B cell (primary cell): ENCODE results near the gene MYL6B. TPM values are rescaled to one million over a fixed set of nuclear protein-coding genes. Genes with fewer than 3 reads are reported as not detected.

ENCODE experiments used
- ATAC-seq: fragments of 200-7000 bp; cut with Tn5 transposase; one replicate; pipeline ENCODE4 v1.10.0; 2021; ENCODE audit warnings: low read depth, mild to moderate bottlenecking, moderate number of reproducible peaks, moderate library complexity
- CTCF ChIA-PET: fragments of 350-600 bp; sonication (Branson Sonifier 250); formaldehyde crosslinking; loops from one replicate; lab custom pipeline; 2021; ENCODE audit warnings: antibody characterized with exemption, inconsistent platforms; lab: Charles Lee
- POLR2A ChIA-PET: fragments of 350-600 bp; sonication (Branson Sonifier 250); formaldehyde crosslinking; loops from one replicate; lab custom pipeline; 2021; ENCODE audit warnings: antibody characterized with exemption; lab: Charles Lee
- DNase-seq: peaks from one replicate; pipeline ENCODE4 v3.0.0; 2013
- H2AFZ ChIP-seq: 2 replicates; pipeline ENCODE4 v1.6.1; 2012; ENCODE audit warnings: mild to moderate bottlenecking, low read depth, low read length; ENCODE audit not compliant: insufficient read depth, poor library complexity, severe bottlenecking
- H3K27ac ChIP-seq, 2 donors: 1 replicate in 1 of 2; 2 replicates in 1 of 2; pipeline ENCODE4 v1.5.1; 2012 to 2013; ENCODE audit warnings: low read length in 2 of 2, mild to moderate bottlenecking in 2 of 2, moderate library complexity in 1 of 2
- H3K27me3 ChIP-seq, 4 experiments: fragments of 200-600 bp in 1 of 4; sonication (generic) in 1 of 4; replicated peaks in 1 of 4; 1 replicate in 2 of 4; 2 replicates in 2 of 4; pipeline versions ENCODE4 v1.6.1 to v1.7.0; 2013 to 2016; ENCODE audit warnings: low read length in 3 of 4, mild to moderate bottlenecking in 2 of 4, mixed read lengths in 1 of 4, moderate library complexity in 1 of 4; ENCODE audit not compliant: insufficient read depth in 4 of 4, control insufficient read depth in 3 of 4; ENCODE audit errors: control extremely low read depth in 1 of 4
- H3K36me3 ChIP-seq, 2 experiments: replicated peaks in 1 of 2; 1 replicate in 1 of 2; 2 replicates in 1 of 2; pipeline versions ENCODE4 v1.6.1 to v1.7.1; 2013; ENCODE audit warnings: low read length in 1 of 2; ENCODE audit not compliant: insufficient read depth in 2 of 2, control insufficient read depth in 1 of 2; ENCODE audit errors: control extremely low read depth in 1 of 2, extremely low read depth in 1 of 2
- H3K4me1 ChIP-seq, 2 donors: fragments of 200-600 bp in 1 of 2; sonication (generic) in 1 of 2; 1 replicate in 1 of 2; 2 replicates in 1 of 2; pipeline versions ENCODE4 v1.5.1 to v1.6.1; 2013 to 2017; ENCODE audit warnings: low read length in 2 of 2; ENCODE audit not compliant: control insufficient read depth in 2 of 2, insufficient read depth in 2 of 2
- H3K4me2 ChIP-seq: replicated peaks from 2 replicates; pipeline ENCODE3; 2012; ENCODE audit warnings: mild to moderate bottlenecking, low read depth, low read length; ENCODE audit not compliant: poor library complexity, severe bottlenecking
- H3K4me3 ChIP-seq, 5 experiments: fragments of 200-600 bp in 1 of 5; sonication (generic) in 1 of 5; 1 replicate in 3 of 5; 2 replicates in 2 of 5; pipeline versions ENCODE4 v1.5.1 to v1.7.0; 2011 to 2016; ENCODE audit warnings: low read length in 4 of 5, mild to moderate bottlenecking in 4 of 5, low read depth in 2 of 5, control low read depth in 1 of 5, moderate library complexity in 1 of 5; ENCODE audit not compliant: insufficient read depth in 1 of 5; ENCODE audit errors: control extremely low read depth in 1 of 5, extremely low read depth in 1 of 5
- H3K79me2 ChIP-seq: fragments of 200-600 bp; sonication (generic); one replicate; pipeline ENCODE4 v1.6.0; 2016; ENCODE audit warnings: low read length; ENCODE audit not compliant: control insufficient read depth, insufficient read depth
- H3K9ac ChIP-seq: fragments of 200-600 bp; sonication (generic); 2 replicates; pipeline ENCODE4 v1.6.1; 2017; ENCODE audit warnings: mild to moderate bottlenecking, low read length, moderate library complexity
- H3K9me3 ChIP-seq, 3 donors: one replicate each; pipeline versions ENCODE4 v1.6.1 to v1.7.1; 2013; ENCODE audit warnings: low read length in 2 of 3; ENCODE audit not compliant: control insufficient read depth in 2 of 3, insufficient read depth in 1 of 3; ENCODE audit errors: control extremely low read depth in 1 of 3
- H4K20me1 ChIP-seq: 2 replicates; pipeline ENCODE4 v1.6.0; 2012; ENCODE audit warnings: mild to moderate bottlenecking, low read length; ENCODE audit not compliant: insufficient read depth, control insufficient read depth, poor library complexity, severe bottlenecking
- H3K27ac Mint-ChIP-seq: one replicate; pipeline ENCODE4 v1.8.0; 2021; ENCODE audit warnings: mixed read lengths
- H3K27me3 Mint-ChIP-seq: one replicate; pipeline ENCODE4 v1.8.0; 2021; ENCODE audit warnings: mixed read lengths
- H3K4me1 Mint-ChIP-seq: one replicate; pipeline ENCODE4 v1.8.0; 2021; ENCODE audit warnings: mixed read lengths
- H3K4me3 Mint-ChIP-seq: one replicate; pipeline ENCODE4 v1.8.0; 2021; ENCODE audit warnings: mixed read lengths
- H3K9me3 Mint-ChIP-seq: one replicate; pipeline ENCODE4 v1.8.0; 2022; ENCODE audit warnings: mixed read lengths; ENCODE audit not compliant: insufficient read depth
- EZH2 ChIP-seq: IDR thresholded peaks from 2 replicates; pipeline ENCODE4 v1.6.1; 2012; ENCODE audit warnings: borderline replicate concordance, low read depth, mild to moderate bottlenecking, moderate library complexity, low read length; ENCODE audit not compliant: insufficient read depth, poor library complexity, severe bottlenecking
- WGBS: methylation state at CpG from one replicate; pipeline ENCODE4 v1.1.5; 2013; ENCODE audit warnings: missing lambda C conversion rate; ENCODE audit not compliant: insufficient coverage; 5-methylcytosine and 5-hydroxymethylcytosine counted together
- intact Hi-C: fragments of 100-400 bp; cut with micrococcal nuclease; formaldehyde crosslinking; loops from one replicate; pipeline ENCODE4 v1.10.0; 2022
- polyA plus RNA-seq: library from polyadenylated mRNA; depleted of rRNA; stranded (reverse); fragments of >200 nt; gene quantifications from 2 replicates; pipeline ENCODE4 v1.2.3, GENCODE V29; 2012
- total RNA-seq, 2 donors: library from RNA; stranded (reverse); fragments of 120-200 nt in 1 of 2; gene quantifications; 1 replicate in 1 of 2; 2 replicates in 1 of 2; pipeline versions ENCODE4 v1.2.3 to v1.2.4, GENCODE V29; 2013 to 2022
- TF ChIP-seq, protein P1 (sequence below): fragments of 200-600 bp; IDR thresholded peaks from one replicate; pipeline ENCODE4 v1.8.0; 2022; ENCODE audit warnings: antibody characterized with exemption, mild to moderate bottlenecking

Gene MYL6B
- total and polyA plus RNA-seq, 2 donors (not counting 1 experiment from before 2014, with no cell fraction given), result 25.7 to 27.8 TPM

- intact Hi-C loops, result loop anchor here (1.0 to 10.0 kb wide), 5 partner anchors 31 to 917 kb away; partner anchors contain the start of genes NEMP1, RNF41, RPL41 and SMARCC2
- H3K9ac ChIP-seq, result peak within 1 kb of the TSS; percentile 89
- peak within 1 kb of the TSS; percentile 73 for H2AFZ ChIP-seq
- no peak for TF ChIP-seq EZH2
- TF ChIP-seq, protein P1, sequence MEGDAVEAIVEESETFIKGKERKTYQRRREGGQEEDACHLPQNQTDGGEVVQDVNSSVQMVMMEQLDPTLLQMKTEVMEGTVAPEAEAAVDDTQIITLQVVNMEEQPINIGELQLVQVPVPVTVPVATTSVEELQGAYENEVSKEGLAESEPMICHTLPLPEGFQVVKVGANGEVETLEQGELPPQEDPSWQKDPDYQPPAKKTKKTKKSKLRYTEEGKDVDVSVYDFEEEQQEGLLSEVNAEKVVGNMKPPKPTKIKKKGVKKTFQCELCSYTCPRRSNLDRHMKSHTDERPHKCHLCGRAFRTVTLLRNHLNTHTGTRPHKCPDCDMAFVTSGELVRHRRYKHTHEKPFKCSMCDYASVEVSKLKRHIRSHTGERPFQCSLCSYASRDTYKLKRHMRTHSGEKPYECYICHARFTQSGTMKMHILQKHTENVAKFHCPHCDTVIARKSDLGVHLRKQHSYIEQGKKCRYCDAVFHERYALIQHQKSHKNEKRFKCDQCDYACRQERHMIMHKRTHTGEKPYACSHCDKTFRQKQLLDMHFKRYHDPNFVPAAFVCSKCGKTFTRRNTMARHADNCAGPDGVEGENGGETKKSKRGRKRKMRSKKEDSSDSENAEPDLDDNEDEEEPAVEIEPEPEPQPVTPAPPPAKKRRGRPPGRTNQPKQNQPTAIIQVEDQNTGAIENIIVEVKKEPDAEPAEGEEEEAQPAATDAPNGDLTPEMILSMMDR, result no peak
- peak; percentile 96 for DNase-seq
- ATAC-seq, result peak; percentile 87
- H3K27ac ChIP-seq, result peak within 1 kb of the TSS; percentile 88 to 97
- peaks cover 20 to 40% of the 10 kb centered on the region in 2 donors for H3K4me1 ChIP-seq
- H3K4me2 ChIP-seq, result peak within 1 kb of the TSS; percentile 83
- peak within 1 kb of the TSS; percentile 97 for H3K27ac Mint-ChIP-seq
- peaks cover 14% of the 10 kb centered on the region for H4K20me1 ChIP-seq
- H3K9me3 Mint-ChIP-seq, result no peaks in the 10 kb centered on the region
- H3K4me3 ChIP-seq, result peak within 1 kb of the TSS; percentile 80 to 97 (median 94)
- peaks cover 44% of the 10 kb centered on the region for H3K4me1 Mint-ChIP-seq
- H3K27me3 ChIP-seq, result no peaks in the 10 kb centered on the region
- no peaks in the 10 kb centered on the region for H3K27me3 Mint-ChIP-seq
- ChIA-PET POLR2A (interaction anchor here (1.0 to 4.1 kb wide), 4 partner anchors 31 to 63 kb away, joined by 4 to 44 read pairs (median 10); partner anchors contain the start of genes ESYT1, RNF41, SMARCC2 and ZC3H10), CTCF (interaction anchor here (0.5 to 2.8 kb wide), 8 partner anchors 10 to 63 kb away, joined by 3 to 17 read pairs (median 4); partner anchors contain the start of genes ESYT1, RNF41, SMARCC2 and ZC3H10)
- H3K9me3 ChIP-seq, result no peaks in the 10 kb centered on the region
- H3K79me2 ChIP-seq, result peaks cover 71% of the 10 kb centered on the region
- 1% methylated on average over 21 of the region's 30 CpGs for WGBS
- H3K36me3 ChIP-seq, result peaks cover 0 to 39% of the 10 kb centered on the region in 2 experiments
- H3K4me3 Mint-ChIP-seq, result peak within 1 kb of the TSS; percentile 96
These were observed 5.9 kb downstream of the MYL6B start, which contains the start of gene MYL6 for GRCh38 chr12:56158029-56158925. TSS of gene MYL6 (plus strand) at chr12:56158359. CDS start at chr12:56158402, 43 bp downstream.
